Calu3 (cell line): Measurements from ENCODE around the gene PCBP4. TPM values are rescaled to one million over a fixed set of nuclear protein-coding genes. Genes with fewer than 3 reads are reported as not detected.

ENCODE experiments used
- BruUV-seq: library from RNA; stranded (reverse); fragments of 400-500 nt; replicated peaks from 2 replicates; lab custom pipeline; 2021; lab: Mats Ljungman, UMichigan
- CTCF ChIA-PET: fragments of 300-600 bp; sonication (Branson Sonifier 250); formaldehyde crosslinking; loops from one replicate; lab custom pipeline; 2022; ENCODE audit warnings: antibody characterized with exemption; lab: Charles Lee
- DNase-seq: peaks from one replicate; pipeline ENCODE4 v3.0.0; 2022
- H3K27ac Mint-ChIP-seq: one replicate; pipeline ENCODE4 v1.8.0; 2022; ENCODE audit warnings: mixed read lengths; ENCODE audit not compliant: unreplicated experiment
- H3K27me3 Mint-ChIP-seq: one replicate; pipeline ENCODE4 v1.8.0; 2022; ENCODE audit warnings: mixed read lengths; ENCODE audit not compliant: unreplicated experiment
- H3K36me3 Mint-ChIP-seq: one replicate; pipeline ENCODE4 v1.8.0; 2022; ENCODE audit warnings: mild to moderate bottlenecking, moderate library complexity, mixed read lengths; ENCODE audit not compliant: insufficient read depth, unreplicated experiment
- H3K4me1 Mint-ChIP-seq: one replicate; pipeline ENCODE4 v1.8.0; 2022; ENCODE audit warnings: mild to moderate bottlenecking, low read depth, mixed read lengths; ENCODE audit not compliant: unreplicated experiment
- H3K4me3 Mint-ChIP-seq: one replicate; pipeline ENCODE4 v1.8.0; 2022; ENCODE audit warnings: mild to moderate bottlenecking, low read depth, moderate library complexity, mixed read lengths; ENCODE audit not compliant: unreplicated experiment
- H3K9me3 Mint-ChIP-seq: one replicate; pipeline ENCODE4 v1.8.0; 2022; ENCODE audit warnings: low read depth, mixed read lengths; ENCODE audit not compliant: unreplicated experiment
- intact Hi-C: fragments of 100-400 bp; cut with micrococcal nuclease; formaldehyde crosslinking; loops from one replicate; pipeline ENCODE4 v1.10.0; 2022; ENCODE audit not compliant: unreplicated experiment
- total RNA-seq: library from RNA; stranded (reverse); gene quantifications from 2 replicates; pipeline ENCODE4 v1.2.3, GENCODE V29; 2022
- TF ChIP-seq, protein P1 (sequence below): fragments of 200-600 bp; IDR thresholded peaks from one replicate; pipeline ENCODE4 v1.8.0; 2022; ENCODE audit warnings: antibody characterized with exemption; ENCODE audit not compliant: unreplicated experiment

PCBP4 gene
- total RNA-seq, 1 experiment from 2014 or later = 31.5 TPM

DNA sequence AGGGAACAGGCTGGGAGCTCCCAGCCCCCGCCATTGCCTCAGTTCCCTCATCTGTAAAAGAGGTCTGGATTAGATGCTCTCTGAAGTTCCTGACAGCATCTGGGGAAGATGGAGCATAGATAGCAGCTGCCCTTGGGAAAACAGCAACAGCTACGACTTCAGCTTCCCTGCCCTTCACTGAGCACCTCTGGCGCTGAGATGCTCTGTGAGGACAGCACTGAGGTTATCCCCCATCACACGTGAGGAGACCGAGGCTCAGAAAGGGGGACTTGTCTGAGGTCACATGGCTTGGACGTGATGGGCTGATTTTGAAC, 39.5 kb upstream of the PCBP4 start:
- CTCF ChIA-PET = no interaction called here
- H3K27ac Mint-ChIP-seq = no peak overlapping the region
- TF ChIP-seq, protein P1, sequence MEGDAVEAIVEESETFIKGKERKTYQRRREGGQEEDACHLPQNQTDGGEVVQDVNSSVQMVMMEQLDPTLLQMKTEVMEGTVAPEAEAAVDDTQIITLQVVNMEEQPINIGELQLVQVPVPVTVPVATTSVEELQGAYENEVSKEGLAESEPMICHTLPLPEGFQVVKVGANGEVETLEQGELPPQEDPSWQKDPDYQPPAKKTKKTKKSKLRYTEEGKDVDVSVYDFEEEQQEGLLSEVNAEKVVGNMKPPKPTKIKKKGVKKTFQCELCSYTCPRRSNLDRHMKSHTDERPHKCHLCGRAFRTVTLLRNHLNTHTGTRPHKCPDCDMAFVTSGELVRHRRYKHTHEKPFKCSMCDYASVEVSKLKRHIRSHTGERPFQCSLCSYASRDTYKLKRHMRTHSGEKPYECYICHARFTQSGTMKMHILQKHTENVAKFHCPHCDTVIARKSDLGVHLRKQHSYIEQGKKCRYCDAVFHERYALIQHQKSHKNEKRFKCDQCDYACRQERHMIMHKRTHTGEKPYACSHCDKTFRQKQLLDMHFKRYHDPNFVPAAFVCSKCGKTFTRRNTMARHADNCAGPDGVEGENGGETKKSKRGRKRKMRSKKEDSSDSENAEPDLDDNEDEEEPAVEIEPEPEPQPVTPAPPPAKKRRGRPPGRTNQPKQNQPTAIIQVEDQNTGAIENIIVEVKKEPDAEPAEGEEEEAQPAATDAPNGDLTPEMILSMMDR = no peak
- no peaks in the 10 kb centered on the region for H3K9me3 Mint-ChIP-seq
- DNase-seq = no peak
- H3K4me1 Mint-ChIP-seq = peaks cover 19% of the 10 kb centered on the region
- no TSS peak for BruUV-seq
- H3K27me3 Mint-ChIP-seq = peaks cover 23% of the 10 kb centered on the region
- no peak overlapping the region for H3K4me3 Mint-ChIP-seq
- no peaks in the 10 kb centered on the region for H3K36me3 Mint-ChIP-seq
- intact Hi-C loops = no loop called here

DNA sequence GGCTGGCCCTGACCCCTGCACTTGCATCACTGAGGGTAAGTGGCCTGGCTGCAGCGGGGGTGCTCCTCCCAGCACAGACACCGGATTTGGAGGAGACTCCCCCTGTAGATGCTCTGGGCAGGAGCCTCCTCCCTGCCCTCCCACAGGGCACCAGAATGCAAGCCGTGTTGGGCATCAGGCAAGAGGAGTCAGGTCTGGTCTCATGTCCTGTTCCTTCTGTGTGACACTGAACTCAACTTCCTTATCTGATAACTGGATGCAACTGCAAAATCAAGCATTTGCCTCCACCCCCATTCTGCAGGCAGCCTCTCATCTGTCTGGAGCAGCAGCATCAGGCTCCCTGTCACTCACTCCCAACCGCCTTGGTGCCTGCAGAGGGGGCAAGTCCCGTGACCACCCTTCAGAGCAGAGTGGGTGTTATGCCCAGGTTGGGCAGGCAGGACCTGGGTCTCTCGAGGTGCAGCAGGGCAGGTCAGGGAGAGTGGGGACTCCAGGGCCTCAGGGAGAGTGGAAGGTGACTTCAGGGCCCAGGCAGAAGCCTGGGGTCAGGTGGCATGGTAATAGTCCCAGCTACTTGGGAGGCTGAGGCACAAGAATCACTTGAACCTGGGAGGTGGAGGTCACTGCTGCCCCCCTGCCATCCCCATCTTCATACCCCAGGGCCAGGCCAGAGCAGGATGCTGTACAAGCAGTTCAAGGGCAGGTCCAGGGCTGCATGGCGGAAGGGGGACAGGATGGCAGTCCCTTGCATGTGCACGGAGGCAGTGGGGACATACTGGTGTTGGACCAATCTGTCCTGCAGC, 39.0 kb upstream of the PCBP4 start:
- BruUV-seq = no TSS peak
- TF ChIP-seq, protein P1 = no peak
- intact Hi-C loops = no loop called here

DNA sequence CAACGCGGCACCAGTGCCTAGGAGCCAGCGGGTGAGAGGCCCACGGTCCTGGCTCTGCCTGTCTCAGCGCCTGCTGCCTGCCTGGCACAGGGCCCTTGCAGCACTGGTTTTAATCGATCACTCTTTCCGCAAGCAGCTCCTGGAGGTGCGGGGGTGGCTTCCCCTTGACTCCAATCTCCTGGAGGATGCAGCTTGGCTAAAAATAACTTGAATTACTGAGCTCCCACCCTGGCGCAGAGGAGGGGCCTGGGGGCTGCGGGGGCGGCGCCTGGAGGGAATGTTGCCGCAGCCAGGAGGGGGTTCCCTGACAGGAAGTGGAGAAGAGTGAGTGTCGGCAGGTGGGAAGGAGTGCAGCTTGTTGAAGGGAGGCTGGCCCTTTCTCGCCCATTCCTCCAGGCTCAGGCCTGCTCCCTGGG, 38.3 kb upstream of the PCBP4 start:
- peaks cover 19% of the 10 kb centered on the region for H3K4me1 Mint-ChIP-seq
- peak; percentile 73 for DNase-seq
- no TSS peak for BruUV-seq
- TF ChIP-seq, protein P1 = no peak
- H3K27me3 Mint-ChIP-seq = peaks cover 20% of the 10 kb centered on the region
- no peaks in the 10 kb centered on the region for H3K36me3 Mint-ChIP-seq
- no peaks in the 10 kb centered on the region for H3K9me3 Mint-ChIP-seq
- intact Hi-C loops = no loop called here
- H3K4me3 Mint-ChIP-seq = peak overlapping the region; percentile 26
- CTCF ChIA-PET = interaction anchor here (0.7 to 1.3 kb wide), 7 partner anchors 10 to 149 kb away, joined by 3 to 6 read pairs (median 4); partner anchors contain the start of genes POC1A and RPL29
- H3K27ac Mint-ChIP-seq = no peak overlapping the region

More for the DNA sequence above, 39.0 kb upstream of the PCBP4 start:
- peaks cover 23% of the 10 kb centered on the region for H3K27me3 Mint-ChIP-seq
- H3K27ac Mint-ChIP-seq = no peak overlapping the region
- no peak for DNase-seq
- CTCF ChIA-PET = interaction anchor here (0.7 to 1.3 kb wide), 6 partner anchors 9 to 117 kb away, joined by 3 to 6 read pairs (median 4); partner anchors contain the start of gene RPL29
- no peaks in the 10 kb centered on the region for H3K9me3 Mint-ChIP-seq
- no peaks in the 10 kb centered on the region for H3K36me3 Mint-ChIP-seq
- peak overlapping the region; percentile 26 for H3K4me3 Mint-ChIP-seq
- H3K4me1 Mint-ChIP-seq = peaks cover 19% of the 10 kb centered on the region

DNA sequence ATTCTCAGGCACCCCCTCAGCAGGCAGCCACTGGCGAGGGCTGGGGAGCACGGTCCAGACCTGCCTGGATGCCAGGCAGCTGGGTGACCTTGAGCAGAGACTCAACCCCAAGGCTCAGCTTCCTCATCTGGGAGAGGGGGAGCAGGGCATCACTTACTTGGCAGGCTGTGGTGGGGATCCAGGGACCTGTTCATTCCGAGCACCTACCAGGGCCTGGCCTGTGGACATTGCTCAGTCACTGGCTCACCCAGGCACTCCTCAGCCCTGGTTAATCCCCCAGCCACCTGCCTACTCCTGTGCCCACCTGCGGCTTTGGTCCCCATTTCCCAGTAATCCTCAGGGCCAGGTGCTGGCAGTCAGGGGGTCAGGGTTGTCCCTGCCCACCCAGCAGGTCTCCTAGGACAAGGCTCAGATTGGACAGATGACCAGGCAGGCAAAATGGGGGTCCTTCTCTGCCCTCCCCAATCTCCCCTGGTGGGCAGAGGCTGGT, 37.7 kb upstream of the PCBP4 start:
- DNase-seq = no peak
- Mint-ChIP-seq H3K27ac (no peak overlapping the region), H3K9me3 (no peaks in the 10 kb centered on the region), H3K36me3 (no peaks in the 10 kb centered on the region), H3K27me3 (peaks cover 15% of the 10 kb centered on the region), H3K4me3 (peak overlapping the region; percentile 26), H3K4me1 (peaks cover 19% of the 10 kb centered on the region)
- TF ChIP-seq, protein P1 = no peak
- CTCF ChIA-PET = interaction anchor here (0.7 to 1.3 kb wide), 7 partner anchors 9 to 277 kb away, joined by 3 to 6 read pairs (median 3); partner anchors contain the start of genes DUSP7, POC1A and RPL29
- intact Hi-C loops = loop anchor here (5.0 kb wide), 3 partner anchors 52 to 332 kb away; partner anchors contain the start of gene DUSP7
- BruUV-seq = no TSS peak
